Lower leg skin (tissue), 3 donors: Measurements from ENCODE around the gene MCM6.

Source experiments
- CTCF ChIP-seq, 3 donors: fragments of 450-650 bp; IDR thresholded peaks; one replicate each; pipeline ENCODE4 v1.5.1; 2016; ENCODE audit warnings: antibody characterized with exemption in 3 of 3, mild to moderate bottlenecking in 3 of 3, moderate library complexity in 2 of 3
- POLR2A ChIP-seq, 2 donors: fragments of 450-650 bp; IDR thresholded peaks; one replicate each; pipeline ENCODE4 v1.6.1; 2016 to 2017; ENCODE audit warnings: antibody characterized with exemption in 2 of 2, mild to moderate bottlenecking in 1 of 2, moderate library complexity in 1 of 2

- TF ChIP-seq POLR2A (IDR thresholded peaks at IDR 0.05) (no peak), CTCF (IDR thresholded peaks at IDR 0.05) (no peak)
Measured at GRCh38 chr2:135826544-135826943, 49.7 kb downstream of the MCM6 start.
